Measurements from ENCODE around the gene CMTM7. TPM values are rescaled to one million over a fixed set of nuclear protein-coding genes. Genes with fewer than 3 reads are reported as not detected.

The CMTM7 gene
- total RNA-seq, 1 donor: 8.2 TPM

- no peak overlapping the region for H3K4me3 ChIP-seq (ENCODE audit: low read depth, low read length)
- TF ChIP-seq, protein P1, sequence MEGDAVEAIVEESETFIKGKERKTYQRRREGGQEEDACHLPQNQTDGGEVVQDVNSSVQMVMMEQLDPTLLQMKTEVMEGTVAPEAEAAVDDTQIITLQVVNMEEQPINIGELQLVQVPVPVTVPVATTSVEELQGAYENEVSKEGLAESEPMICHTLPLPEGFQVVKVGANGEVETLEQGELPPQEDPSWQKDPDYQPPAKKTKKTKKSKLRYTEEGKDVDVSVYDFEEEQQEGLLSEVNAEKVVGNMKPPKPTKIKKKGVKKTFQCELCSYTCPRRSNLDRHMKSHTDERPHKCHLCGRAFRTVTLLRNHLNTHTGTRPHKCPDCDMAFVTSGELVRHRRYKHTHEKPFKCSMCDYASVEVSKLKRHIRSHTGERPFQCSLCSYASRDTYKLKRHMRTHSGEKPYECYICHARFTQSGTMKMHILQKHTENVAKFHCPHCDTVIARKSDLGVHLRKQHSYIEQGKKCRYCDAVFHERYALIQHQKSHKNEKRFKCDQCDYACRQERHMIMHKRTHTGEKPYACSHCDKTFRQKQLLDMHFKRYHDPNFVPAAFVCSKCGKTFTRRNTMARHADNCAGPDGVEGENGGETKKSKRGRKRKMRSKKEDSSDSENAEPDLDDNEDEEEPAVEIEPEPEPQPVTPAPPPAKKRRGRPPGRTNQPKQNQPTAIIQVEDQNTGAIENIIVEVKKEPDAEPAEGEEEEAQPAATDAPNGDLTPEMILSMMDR (IDR thresholded peaks at IDR 0.05; ENCODE audit: insufficient read depth, low read depth, low read length): no peak
- DNase-seq (ENCODE audit: low read depth): peak; percentile 69
Measured at GRCh38 chr3:32421991-32422859, 30.6 kb downstream of the CMTM7 start.

GRCh38 chr3:32422943-32423342 lies 31.3 kb downstream of the CMTM7 start:
- DNase-seq (ENCODE audit: low read depth): no peak
- H3K4me3 ChIP-seq (ENCODE audit: low read depth, low read length): no peak overlapping the region
- TF ChIP-seq, protein P1 (IDR thresholded peaks at IDR 0.05; ENCODE audit: insufficient read depth, low read depth, low read length): no peak

DNA sequence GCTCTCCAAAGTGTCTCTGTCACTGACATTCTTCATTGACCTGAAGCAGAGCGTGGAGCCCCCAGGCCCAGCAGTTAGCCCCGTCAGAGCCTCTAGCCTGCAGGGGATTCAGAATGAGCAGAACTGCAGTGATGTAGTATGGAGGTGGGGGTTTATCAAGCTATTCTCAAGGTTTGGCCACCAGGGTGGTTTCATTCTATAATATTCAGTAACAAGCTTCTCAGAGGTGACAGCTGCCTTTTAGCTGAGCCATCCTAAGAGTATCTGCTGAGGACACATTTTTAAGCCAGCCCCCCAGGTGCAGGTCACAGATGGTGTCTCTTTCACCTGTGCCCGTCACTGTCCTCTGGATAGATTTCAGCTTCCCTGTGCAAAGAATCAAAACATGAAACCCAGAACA lies 31.9 kb downstream of the CMTM7 start:
- TF ChIP-seq, protein P1 (IDR thresholded peaks at IDR 0.05; ENCODE audit: insufficient read depth, low read depth, low read length): no peak
- H3K4me3 ChIP-seq (ENCODE audit: low read depth, low read length): no peak overlapping the region
- no peak for DNase-seq (ENCODE audit: low read depth)

DNA sequence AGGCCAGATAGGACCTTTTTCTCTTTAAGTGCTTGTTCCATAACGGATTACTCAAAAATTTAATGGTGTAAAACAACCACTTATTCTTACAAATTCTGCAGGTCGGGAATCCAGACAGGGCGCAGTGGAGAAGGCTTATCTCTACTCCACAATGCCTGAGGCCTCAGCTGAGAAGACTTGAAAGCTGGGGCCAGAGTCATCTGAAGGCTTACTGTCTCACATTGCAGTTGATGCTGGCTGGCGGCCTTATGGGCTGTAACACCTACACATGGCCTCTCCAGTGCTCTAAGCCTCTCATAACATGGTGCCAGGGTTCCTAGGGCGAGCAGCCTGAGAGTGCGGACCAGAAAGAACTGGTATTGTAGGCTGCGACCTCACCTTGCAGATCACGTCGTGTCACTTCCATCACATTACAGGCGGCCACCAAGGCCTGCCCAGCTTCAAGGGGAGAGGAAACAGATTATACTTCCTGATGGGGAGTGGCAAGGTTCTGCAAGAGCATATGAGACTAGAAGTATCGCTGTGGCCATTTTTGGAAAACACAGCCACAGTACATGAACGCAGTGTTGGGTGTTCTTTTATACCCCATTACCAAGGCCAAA lies 32.4 kb downstream of the CMTM7 start:
- DNase-seq (ENCODE audit: low read depth): no peak
- TF ChIP-seq, protein P1 (IDR thresholded peaks at IDR 0.05; ENCODE audit: insufficient read depth, low read depth, low read length): no peak
- no peak overlapping the region for H3K4me3 ChIP-seq (ENCODE audit: low read depth, low read length)

- TF ChIP-seq, protein P1 (IDR thresholded peaks at IDR 0.05; ENCODE audit: insufficient read depth, low read depth, low read length): no peak
- H3K4me3 ChIP-seq (ENCODE audit: low read depth, low read length): no peak overlapping the region
- DNase-seq (ENCODE audit: low read depth): no peak
Measured at GRCh38 chr3:32424581-32425250, 33.1 kb downstream of the CMTM7 start.

GRCh38 chr3:32428092-32429068 lies 36.7 kb downstream of the CMTM7 start:
- no peak for DNase-seq (ENCODE audit: low read depth)
- H3K4me3 ChIP-seq (ENCODE audit: low read depth, low read length): no peak overlapping the region
- TF ChIP-seq, protein P1 (IDR thresholded peaks at IDR 0.05; ENCODE audit: insufficient read depth, low read depth, low read length): no peak

All from fibroblast of villous mesenchyme (primary cell).